KG1 (cell line): ENCODE results near the gene ZNF260.
"Not testable (repeated sequence)": the region's sequence is repeated elsewhere in the genome, so short reads cannot be mapped to it uniquely, and the experiment has no call there.

Experiments used
- DNase-seq: peaks from one replicate; lab custom pipeline; 2025; lab: John Stamatoyannopoulos, UW

Gene ZNF260

DNA sequence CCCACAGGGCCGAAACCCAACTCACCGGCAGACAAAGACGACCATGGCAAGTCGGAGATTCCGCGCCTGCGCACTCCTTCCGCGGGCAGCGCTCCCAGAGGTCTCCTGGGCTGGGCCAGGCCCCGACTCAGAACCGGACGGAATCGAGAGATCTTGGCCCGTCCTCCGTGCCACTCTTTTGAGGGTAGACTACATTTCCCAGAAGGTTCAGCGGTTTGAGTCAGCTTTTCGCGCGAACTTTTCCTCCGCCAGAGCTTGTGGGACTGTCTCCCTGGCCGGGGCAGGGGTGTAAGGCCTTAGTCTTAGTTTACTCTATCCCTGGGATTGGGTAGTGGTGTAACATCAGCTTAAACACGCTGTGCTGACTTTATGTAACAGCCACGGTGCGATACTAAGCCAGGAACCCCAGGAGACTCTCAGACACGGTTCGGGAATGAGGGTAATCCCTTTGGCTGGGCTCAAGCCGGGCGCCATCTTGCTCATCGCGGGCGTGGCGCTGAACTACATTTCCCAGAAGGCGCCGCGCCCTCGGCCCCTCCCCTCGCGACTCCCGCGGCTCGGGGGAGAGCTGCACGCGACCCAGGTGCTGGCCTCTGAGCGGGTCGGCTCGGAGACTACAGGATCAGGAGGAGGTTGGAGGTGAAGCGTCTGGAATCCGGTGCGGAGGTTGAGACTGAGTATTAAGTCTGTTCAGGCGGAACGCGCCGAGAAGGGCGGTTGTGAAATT is at the start of gene ZNF260:
ZNF260 (minus strand) TSS at position 78 of the 727 bp plus-strand sequence. CDS start 13,033 bp downstream, outside the sequence.
- peak; percentile 91 for DNase-seq

GRCh38 chr19:36577271-36577996 is 49.4 kb upstream of the ZNF260 start:
- no peak for DNase-seq

GRCh38 chr19:36574741-36575140 is 46.7 kb upstream of the ZNF260 start:
- DNase-seq, result no peak

- DNase-seq, result no peak
These were observed 46.0 kb upstream of the ZNF260 start for GRCh38 chr19:36573895-36574720.

DNA sequence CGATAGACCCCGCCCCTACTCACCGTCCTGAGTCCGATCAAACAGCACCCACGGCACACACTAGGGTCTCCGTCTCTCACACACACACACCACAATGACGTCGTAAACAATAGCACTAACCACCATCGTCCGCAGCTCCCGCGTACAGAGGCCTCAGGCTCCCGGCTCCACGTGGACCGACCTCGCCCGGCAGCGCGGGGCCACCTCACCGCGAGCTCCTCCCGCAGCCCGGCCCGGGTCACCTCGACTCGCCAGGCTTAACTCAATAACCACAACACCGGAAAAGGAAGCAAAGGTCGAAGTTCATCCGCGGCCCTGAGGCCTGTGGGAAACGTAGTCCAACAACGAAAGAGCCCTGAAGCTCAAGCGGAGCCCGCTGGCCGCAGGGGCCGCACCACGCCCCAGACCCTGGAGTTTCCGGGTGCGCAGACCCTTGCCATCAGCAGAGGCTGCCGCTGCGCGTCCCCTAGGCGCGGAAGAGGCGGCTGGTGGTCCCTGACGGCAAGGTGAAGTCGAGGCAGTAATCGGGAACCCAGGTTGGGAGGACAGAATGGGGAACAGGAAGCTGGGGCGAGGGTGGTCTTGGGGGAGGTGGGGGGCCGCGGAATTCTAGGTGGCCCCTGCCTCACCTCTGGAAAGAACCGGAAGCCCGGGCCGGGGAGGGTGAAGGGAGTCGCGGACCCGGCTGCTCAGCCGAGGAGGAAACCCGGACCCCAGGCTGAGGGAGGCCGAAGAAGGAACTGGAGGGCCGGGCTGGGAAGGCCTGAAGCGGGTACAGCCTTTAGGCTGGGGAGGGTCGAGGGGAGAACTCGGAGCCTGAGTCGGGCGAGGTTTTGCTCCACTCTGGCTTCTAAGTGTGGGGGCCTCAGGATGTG is 45.2 kb upstream of the ZNF260 start, which contains the start of gene ZNF529:
ZNF529 (minus strand) TSS at position 273 of the 875 bp plus-strand sequence. CDS start 946 bp downstream, outside the sequence.
- DNase-seq, result peak; percentile 67

GRCh38 chr19:36572593-36573019 is 44.5 kb upstream of the ZNF260 start:
- DNase-seq, result no peak

DNA sequence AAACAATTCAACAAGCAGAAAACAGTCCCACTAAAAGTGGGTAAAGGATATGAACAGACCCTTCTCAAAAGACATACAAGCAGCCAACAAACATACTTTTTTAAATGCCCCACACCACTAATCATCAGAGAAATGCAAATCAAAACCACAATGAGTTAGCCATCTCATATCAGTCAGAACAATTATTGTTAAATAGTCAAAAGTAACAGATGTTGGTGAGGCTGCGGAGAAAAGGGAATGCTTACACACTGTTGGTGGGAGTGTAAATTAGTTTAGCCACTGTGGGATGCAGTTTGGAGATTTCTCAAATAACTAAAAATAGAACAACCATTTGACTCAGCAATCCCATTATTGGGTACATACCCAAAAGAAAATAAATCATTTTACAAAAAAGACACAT is 36.3 kb upstream of the ZNF260 start:
- DNase-seq, result no peak

- no peak for DNase-seq
These were observed 19.1 kb upstream of the ZNF260 start for GRCh38 chr19:36547001-36547732.

DNA sequence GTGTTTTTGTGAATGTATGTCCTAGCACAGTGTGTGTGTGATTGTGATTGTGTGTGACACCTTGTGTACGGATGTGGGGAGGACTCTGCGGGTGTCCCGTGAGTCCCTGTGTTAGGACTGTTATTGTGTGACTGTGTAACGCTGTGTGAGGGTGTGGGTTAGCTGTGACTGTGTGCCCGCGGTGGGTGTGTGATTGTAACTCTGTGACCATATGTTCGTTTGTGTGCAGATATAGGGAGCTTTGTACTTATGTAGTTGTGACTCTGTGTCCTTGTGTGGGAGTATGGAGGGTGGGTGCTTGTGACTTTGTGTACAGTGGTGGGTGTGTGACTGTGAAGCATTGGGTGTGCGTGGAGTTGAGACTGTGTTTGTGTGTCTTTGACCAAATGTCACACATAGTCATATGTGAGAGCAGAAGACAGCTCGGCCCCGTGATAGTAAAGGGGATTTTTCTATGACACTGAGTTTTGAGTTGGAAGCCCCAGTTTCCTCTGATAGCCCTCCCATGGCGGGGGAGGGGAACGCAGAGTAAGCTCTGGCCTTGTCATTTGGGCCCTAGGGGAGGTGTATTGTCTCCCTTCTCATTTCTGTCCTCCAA is 949 bp upstream of the ZNF260 start:
- no peak for DNase-seq

DNA sequence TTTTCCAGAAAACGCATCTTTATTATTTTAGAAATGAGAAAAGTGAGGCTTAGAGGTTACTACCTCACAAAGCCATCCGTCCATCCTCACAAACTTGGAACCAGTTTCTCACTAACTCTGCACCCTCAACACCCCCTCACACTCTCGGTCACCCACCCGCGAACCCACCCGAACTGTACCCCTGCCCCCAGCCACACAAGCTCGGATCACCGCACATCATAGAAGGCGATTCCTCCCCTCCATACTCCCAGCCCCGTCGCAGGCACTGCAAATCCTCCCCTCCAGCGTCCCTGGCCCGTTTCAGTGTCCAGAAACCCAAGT is 238 bp downstream of the ZNF260 start:
- DNase-seq, result no peak

DNA sequence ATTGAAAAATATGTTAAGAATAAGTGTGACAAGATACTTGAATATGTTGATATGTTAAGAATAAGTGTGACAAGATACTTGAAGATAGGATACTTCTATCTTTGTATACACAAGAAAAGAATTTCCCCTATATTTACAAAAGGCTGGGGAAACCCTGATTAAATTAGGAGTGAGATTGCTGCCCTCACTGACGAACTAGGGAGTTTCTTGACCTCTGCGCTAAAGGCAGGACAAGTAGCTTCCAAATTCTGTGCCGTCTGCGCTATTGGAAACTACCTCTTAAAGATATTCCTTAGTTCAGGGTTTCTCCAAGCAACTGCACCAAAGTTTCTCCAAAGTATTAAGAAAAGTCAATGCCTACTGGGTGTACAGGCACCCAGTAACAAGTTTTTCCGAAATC is 730 bp downstream of the ZNF260 start:
- DNase-seq, result no peak

GRCh38 chr19:36526581-36526980 is 1.5 kb downstream of the ZNF260 start:
- DNase-seq, result no peak

DNA sequence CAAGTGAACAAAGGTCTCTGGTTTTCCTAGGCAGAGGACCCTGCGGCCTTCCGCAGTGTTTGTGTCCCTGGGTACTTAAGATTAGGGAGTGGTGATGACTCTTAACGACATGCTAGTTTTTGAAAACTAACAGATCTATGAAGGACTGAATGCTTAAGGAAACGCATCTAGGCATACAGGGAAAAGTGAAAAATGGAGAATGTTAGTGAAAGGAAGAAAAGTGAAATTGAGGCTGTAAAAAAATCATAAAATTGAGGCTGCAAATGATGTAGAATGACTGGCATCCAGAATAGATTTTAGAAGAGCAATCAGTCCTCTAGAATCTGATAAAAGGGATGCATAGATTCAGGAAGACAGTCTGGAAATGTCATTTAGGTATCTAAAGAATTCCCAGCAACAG is 3.5 kb downstream of the ZNF260 start:
- no peak for DNase-seq

GRCh38 chr19:36514012-36514612 is 14.0 kb downstream of the ZNF260 start:
- DNase-seq, result no peak

- DNase-seq, result no peak
These were observed 19.7 kb downstream of the ZNF260 start for GRCh38 chr19:36508325-36508724.

DNA sequence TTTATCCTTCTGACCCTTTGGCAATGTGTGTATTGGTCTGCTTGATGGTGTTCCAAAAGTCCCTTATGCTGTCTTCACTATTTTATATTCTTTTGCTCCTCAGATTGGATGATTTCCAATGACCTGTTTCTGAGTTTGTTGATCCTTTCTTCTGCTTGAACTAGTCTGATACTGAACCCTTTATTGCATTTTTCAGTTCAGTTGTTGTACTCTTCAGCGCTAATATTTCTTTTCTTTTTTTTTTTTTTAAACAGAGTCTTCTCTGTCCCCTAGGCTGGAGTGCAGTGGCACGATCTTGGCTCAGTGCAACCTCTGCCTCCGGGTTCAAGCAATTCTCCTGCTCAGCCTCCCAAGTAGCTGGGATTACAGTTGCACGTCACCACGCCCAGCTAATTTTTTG is 26.1 kb downstream of the ZNF260 start:
- DNase-seq, result no peak

- no peak for DNase-seq
These were observed 31.1 kb downstream of the ZNF260 start for GRCh38 chr19:36497001-36497400.

DNA sequence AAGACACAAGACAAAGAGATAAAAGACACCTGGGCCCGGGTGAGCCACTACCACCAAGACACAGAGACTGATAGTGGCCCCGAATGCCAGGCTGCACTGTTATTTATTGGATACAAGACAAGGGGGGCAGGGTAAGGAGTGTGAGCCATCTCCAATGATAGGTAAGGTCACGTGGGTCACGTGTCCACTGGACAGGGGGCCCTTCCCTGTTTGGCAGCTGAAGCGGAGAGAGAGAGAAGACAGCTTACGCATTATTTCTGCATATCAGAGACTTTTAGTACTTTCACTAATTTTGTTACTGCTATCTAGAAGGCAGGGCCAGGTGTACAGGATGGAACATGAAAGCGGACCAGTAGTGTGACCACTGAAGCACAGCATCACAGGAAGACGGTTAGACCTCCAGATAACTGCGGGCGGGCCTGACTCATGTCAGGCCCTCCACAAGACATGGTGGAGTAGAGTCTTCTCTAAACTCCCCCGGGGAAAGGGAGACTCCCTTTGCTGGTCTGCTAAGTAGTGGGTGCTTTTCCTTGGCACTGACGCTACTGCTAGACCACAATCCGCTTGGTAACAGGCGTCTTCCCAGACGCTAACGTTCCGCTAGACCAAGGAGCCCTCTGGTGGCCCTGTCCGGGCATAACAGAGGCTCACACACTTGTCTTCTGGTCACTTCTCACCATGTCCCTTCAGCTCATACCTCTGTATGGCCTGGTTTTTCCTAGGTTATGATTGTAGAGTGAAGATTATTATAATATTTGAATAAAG is 35.2 kb downstream of the ZNF260 start:
- DNase-seq, result not testable (repeated sequence)

- not testable (repeated sequence) for DNase-seq
These were observed 37.2 kb downstream of the ZNF260 start for GRCh38 chr19:36490846-36491245.
